ENCODE data around the gene TMEM97.
"Not testable (repeated sequence)": the region's sequence is repeated elsewhere in the genome, so short reads cannot be mapped to it uniquely, and the experiment has no call there.

The TMEM97 gene

GRCh38 chr17:28335959-28336871 is 17.2 kb downstream of the TMEM97 start:
- FAIRE-seq (peak; percentile 66), DNase-seq (ENCODE audit: insufficient read length, low spot score) (peak; percentile 87)

- DNase-seq (ENCODE audit: insufficient read length, low spot score), result no peak
- FAIRE-seq, result no peak
Observed at GRCh38 chr17:28338056-28338768, 19.2 kb downstream of the TMEM97 start.

GRCh38 chr17:28338769-28339212 is 19.8 kb downstream of the TMEM97 start:
- not testable (repeated sequence) for DNase-seq (ENCODE audit: insufficient read length, low spot score); FAIRE-seq

GRCh38 chr17:28339431-28339830 is 20.4 kb downstream of the TMEM97 start:
- FAIRE-seq, result no peak
- no peak for DNase-seq (ENCODE audit: insufficient read length, low spot score)

GRCh38 chr17:28340374-28340773 is 21.4 kb downstream of the TMEM97 start:
- no peak for DNase-seq (ENCODE audit: insufficient read length, low spot score)
- FAIRE-seq, result no peak

- DNase-seq (ENCODE audit: insufficient read length, low spot score) (no peak), FAIRE-seq (no peak)
Observed at GRCh38 chr17:28341516-28341915, 22.5 kb downstream of the TMEM97 start.

- DNase-seq (ENCODE audit: insufficient read length, low spot score) (no peak), FAIRE-seq (peak; percentile 20)
Observed at GRCh38 chr17:28342313-28342712, 23.3 kb downstream of the TMEM97 start.

- DNase-seq (ENCODE audit: insufficient read length, low spot score) (no peak), FAIRE-seq (peak; percentile 60)
Observed at GRCh38 chr17:28343491-28343932, 24.5 kb downstream of the TMEM97 start.

GRCh38 chr17:28344011-28344410 is 25.0 kb downstream of the TMEM97 start:
- FAIRE-seq (no peak), DNase-seq (ENCODE audit: insufficient read length, low spot score) (no peak)

GRCh38 chr17:28344435-28344901 is 25.5 kb downstream of the TMEM97 start:
- FAIRE-seq (no peak), DNase-seq (ENCODE audit: insufficient read length, low spot score) (no peak)

- DNase-seq (ENCODE audit: insufficient read length, low spot score) (no peak), FAIRE-seq (peak; percentile 60)
Observed at GRCh38 chr17:28345419-28346198, 26.6 kb downstream of the TMEM97 start.

- no peak for FAIRE-seq
Observed at GRCh38 chr17:28346199-28346580, 27.2 kb downstream of the TMEM97 start.

GRCh38 chr17:28346746-28347246 is 27.8 kb downstream of the TMEM97 start:
- no peak for FAIRE-seq
- DNase-seq (ENCODE audit: insufficient read length, low spot score), result no peak

More at GRCh38 chr17:28346199-28346580, 27.2 kb downstream of the TMEM97 start:
- no peak for DNase-seq (ENCODE audit: insufficient read length, low spot score)

GRCh38 chr17:28347261-28347891 is 28.4 kb downstream of the TMEM97 start:
- FAIRE-seq (no peak), DNase-seq (ENCODE audit: insufficient read length, low spot score) (peak; percentile 71)

- DNase-seq (ENCODE audit: insufficient read length, low spot score) (no peak), FAIRE-seq (no peak)
Observed at GRCh38 chr17:28348979-28349378, 30.0 kb downstream of the TMEM97 start.

- DNase-seq (ENCODE audit: insufficient read length, low spot score), result no peak
- no peak for FAIRE-seq
Observed at GRCh38 chr17:28350271-28350670, 31.3 kb downstream of the TMEM97 start.

- FAIRE-seq, result peak; percentile 82
- DNase-seq (ENCODE audit: insufficient read length, low spot score), result peak; percentile 95
Observed at GRCh38 chr17:28357061-28357900, 38.3 kb downstream of the TMEM97 start, which contains the start of gene POLDIP2. TSS of gene POLDIP2 (minus strand) at chr17:28357527. CDS start at chr17:28357448, 79 bp downstream.

GRCh38 chr17:28357901-28358197 is 38.8 kb downstream of the TMEM97 start:
- DNase-seq (ENCODE audit: insufficient read length, low spot score), result no peak
- no peak for FAIRE-seq

GRCh38 chr17:28363186-28363585 is 44.2 kb downstream of the TMEM97 start:
- DNase-seq (ENCODE audit: insufficient read length, low spot score), result no peak
- FAIRE-seq, result no peak
